ENCODE data around the gene ZNF655. TPM values are rescaled to one million over a fixed set of nuclear protein-coding genes. Genes with fewer than 3 reads are reported as not detected.

The ZNF655 gene
- total and polyA plus RNA-seq, 2 of the 8 experiments (the other 6 are each of a cell fraction or from before 2014, with no cell fraction given) = 27.1 to 37.8 TPM

- WGBS, 2 experiments (ENCODE audit: extremely low coverage in 1 of 2, insufficient coverage in 1 of 2, insufficient read length in 1 of 2, insufficient replicate concordance in 2 of 2, low coverage in 1 of 2, low lambda C conversion rate in 2 of 2, missing lambda C conversion rate in 1 of 2) = 87% methylated on average over 30 of the region's 34 CpGs; no CpG with 5 or more reads in 1 of the 2 experiments
- CTCF ChIA-PET (ENCODE audit: partially characterized antibody) = interaction anchor here (0.6 to 1.4 kb wide), 6 partner anchors 19 to 241 kb away, joined by 3 to 5 read pairs (median 3); partner anchors contain the start of gene ZSCAN25
- FAIRE-seq = no peak
- TF ChIP-seq SIN3A (conservative IDR thresholded peaks at IDR 0.05 in 1 of 2, IDR thresholded peaks at IDR 0.05 in 1 of 2; ENCODE audit: low read depth in 1 of 2, low read length in 2 of 2) = no peak
- TF ChIP-seq PHF8 (conservative IDR thresholded peaks at IDR 0.05; ENCODE audit: low read depth, low read length) = no peak
- TF ChIP-seq TBP (IDR thresholded peaks at IDR 0.05; ENCODE audit: low read depth, low read length) = no peak
- TF ChIP-seq, protein P1, sequence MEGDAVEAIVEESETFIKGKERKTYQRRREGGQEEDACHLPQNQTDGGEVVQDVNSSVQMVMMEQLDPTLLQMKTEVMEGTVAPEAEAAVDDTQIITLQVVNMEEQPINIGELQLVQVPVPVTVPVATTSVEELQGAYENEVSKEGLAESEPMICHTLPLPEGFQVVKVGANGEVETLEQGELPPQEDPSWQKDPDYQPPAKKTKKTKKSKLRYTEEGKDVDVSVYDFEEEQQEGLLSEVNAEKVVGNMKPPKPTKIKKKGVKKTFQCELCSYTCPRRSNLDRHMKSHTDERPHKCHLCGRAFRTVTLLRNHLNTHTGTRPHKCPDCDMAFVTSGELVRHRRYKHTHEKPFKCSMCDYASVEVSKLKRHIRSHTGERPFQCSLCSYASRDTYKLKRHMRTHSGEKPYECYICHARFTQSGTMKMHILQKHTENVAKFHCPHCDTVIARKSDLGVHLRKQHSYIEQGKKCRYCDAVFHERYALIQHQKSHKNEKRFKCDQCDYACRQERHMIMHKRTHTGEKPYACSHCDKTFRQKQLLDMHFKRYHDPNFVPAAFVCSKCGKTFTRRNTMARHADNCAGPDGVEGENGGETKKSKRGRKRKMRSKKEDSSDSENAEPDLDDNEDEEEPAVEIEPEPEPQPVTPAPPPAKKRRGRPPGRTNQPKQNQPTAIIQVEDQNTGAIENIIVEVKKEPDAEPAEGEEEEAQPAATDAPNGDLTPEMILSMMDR (IDR thresholded peaks at IDR 0.05; ENCODE audit: control extremely low read depth in 1 of 3, insufficient read depth in 1 of 3, low read depth in 1 of 3, low read length in 3 of 3) = no peak
- TF ChIP-seq SP1 (IDR thresholded peaks at IDR 0.05; ENCODE audit: low read depth, low read length) = no peak
- no peak for TF ChIP-seq SRF (IDR thresholded peaks at IDR 0.05; ENCODE audit: low read depth, low read length)
- TF ChIP-seq TEAD4 (IDR thresholded peaks at IDR 0.05; ENCODE audit: low read depth, low read length) = no peak
- no peak for TF ChIP-seq TAF1 (IDR thresholded peaks at IDR 0.05; ENCODE audit: low read depth, low read length)
- TF ChIP-seq KDM1A (IDR thresholded peaks at IDR 0.05; ENCODE audit: borderline replicate concordance, low read length) = no peak
- no peak for TF ChIP-seq ASH2L (IDR thresholded peaks at IDR 0.05; ENCODE audit: low read length)
Observed at GRCh38 chr7:99597762-99598501, 39.5 kb downstream of the ZNF655 start, which contains the start of gene TMEM225B. Gene TMEM225B, plus strand, starts transcription at chr7:99598267. Its CDS starts 6,122 bp downstream, at chr7:99604389.

More at GRCh38 chr7:99597762-99598501, 39.5 kb downstream of the ZNF655 start, which contains the start of gene TMEM225B:
- no peaks in the 10 kb centered on the region for H3K9me3 ChIP-seq (ENCODE audit: insufficient read depth in 2 of 2, low read depth in 1 of 2, low read length in 1 of 2)
- no peak within 1 kb of the TSS for H3K4me3 ChIP-seq (ENCODE audit: extremely low read depth in 1 of 4, insufficient read depth in 2 of 4, low read depth in 3 of 4, low read length in 4 of 4)
- H2BK120ac ChIP-seq (replicated peaks; ENCODE audit: low read depth, low read length) = no peak within 1 kb of the TSS
- no peak within 1 kb of the TSS for H3K4me2 ChIP-seq (ENCODE audit: insufficient read depth in 1 of 2, low read depth in 2 of 2, low read length in 2 of 2)
- POLR2A ChIA-PET (ENCODE audit: partially characterized antibody) = interaction anchor here (0.7 to 2.8 kb wide), 6 partner anchors 10 to 417 kb away, joined by 3 to 11 read pairs (median 4); partner anchors contain the start of genes ZKSCAN1, ZNF655 and ZSCAN25
- no peak within 1 kb of the TSS; the same call in 1 of the 2 replicates for H2BK12ac ChIP-seq (ENCODE audit: low read depth, low read length)
- no peak within 1 kb of the TSS for H2BK15ac ChIP-seq (ENCODE audit: low read length)
- peak in 1 of 2 experiments; percentile 55 for DNase-seq (ENCODE audit: low read depth in 1 of 2, low spot score in 2 of 2)
- H3K4me1 ChIP-seq (replicated peaks in 1 of 4; ENCODE audit: control insufficient read depth in 3 of 4, insufficient read depth in 4 of 4, low read length in 3 of 4) = peaks cover 0 to 3% (median 2%) of the 10 kb centered on the region in 4 experiments; a peak in 3 of 7 replicates
- no peak within 1 kb of the TSS for H3K14ac ChIP-seq (ENCODE audit: insufficient read length)
- no peaks in the 10 kb centered on the region for H4K20me1 ChIP-seq (replicated peaks in 1 of 2; ENCODE audit: control insufficient read depth in 1 of 2, insufficient read depth in 2 of 2, low read length in 2 of 2)
- no peak within 1 kb of the TSS for H3K9ac ChIP-seq (replicated peaks in 1 of 4; ENCODE audit: extremely low read depth in 1 of 4, low read depth in 3 of 4, low read length in 3 of 4)
- no peak within 1 kb of the TSS for H3K4ac ChIP-seq (replicated peaks; ENCODE audit: insufficient read length, low read depth, low read length)
- no peak within 1 kb of the TSS for H3K56ac ChIP-seq (replicated peaks; ENCODE audit: insufficient read length, low read depth, low read length)
- H3K23me2 ChIP-seq (ENCODE audit: low read depth, low read length) = no peaks in the 10 kb centered on the region
- H4K91ac ChIP-seq (replicated peaks; ENCODE audit: insufficient read length, low read length) = no peak within 1 kb of the TSS
- H2AK5ac ChIP-seq (ENCODE audit: low read depth, low read length) = no peak within 1 kb of the TSS
- H4K5ac ChIP-seq (ENCODE audit: insufficient read length, low read depth, low read length) = no peak within 1 kb of the TSS
- H2AFZ ChIP-seq (ENCODE audit: low read length) = 0 out of 2 replicates have a peak within 1 kb of the TSS, but pooled peaks have one; percentile 63
- H2BK20ac ChIP-seq (ENCODE audit: low read length) = no peak within 1 kb of the TSS
- no peak within 1 kb of the TSS for H3K23ac ChIP-seq (ENCODE audit: insufficient read length)
- H3K27me3 ChIP-seq (replicated peaks in 1 of 4; ENCODE audit: control insufficient read depth in 3 of 4, extremely low read depth in 1 of 4, insufficient read depth in 3 of 4, low read length in 3 of 4) = no peaks in the 10 kb centered on the region
- no peak within 1 kb of the TSS for H2BK5ac ChIP-seq (ENCODE audit: low read depth, low read length)
- no peaks in the 10 kb centered on the region for H3K79me1 ChIP-seq (ENCODE audit: low read depth, low read length)
- peak within 1 kb of the TSS; percentile 57 for H4K8ac ChIP-seq (ENCODE audit: extremely low read depth, insufficient read depth, low read length)
- H3K18ac ChIP-seq (ENCODE audit: extremely low read depth, low read length) = peak within 1 kb of the TSS; percentile 24; the same call in 1 of the 2 replicates
- no peaks in the 10 kb centered on the region for H3K36me3 ChIP-seq (ENCODE audit: control insufficient read depth in 2 of 4, insufficient read depth in 4 of 4, low read length in 3 of 4)
- no peaks in the 10 kb centered on the region for H3K79me2 ChIP-seq (ENCODE audit: control insufficient read depth in 1 of 2, insufficient read depth in 2 of 2, low read length in 2 of 2)
- no peak within 1 kb of the TSS for H3K27ac ChIP-seq (ENCODE audit: low read depth, low read length)

Data from H1 (cell line).